NCI-H446 treated with DMSO at 0.1 percent for 48 hours (cell line): ENCODE results near the gene HECTD4.
"Not testable (repeated sequence)": the region's sequence is repeated elsewhere in the genome, so short reads cannot be mapped to it uniquely, and the experiment has no call there.

ENCODE experiments used
- DNase-seq: peaks from one replicate; lab custom pipeline; 2025; lab: John Stamatoyannopoulos, UW

The HECTD4 gene

DNA sequence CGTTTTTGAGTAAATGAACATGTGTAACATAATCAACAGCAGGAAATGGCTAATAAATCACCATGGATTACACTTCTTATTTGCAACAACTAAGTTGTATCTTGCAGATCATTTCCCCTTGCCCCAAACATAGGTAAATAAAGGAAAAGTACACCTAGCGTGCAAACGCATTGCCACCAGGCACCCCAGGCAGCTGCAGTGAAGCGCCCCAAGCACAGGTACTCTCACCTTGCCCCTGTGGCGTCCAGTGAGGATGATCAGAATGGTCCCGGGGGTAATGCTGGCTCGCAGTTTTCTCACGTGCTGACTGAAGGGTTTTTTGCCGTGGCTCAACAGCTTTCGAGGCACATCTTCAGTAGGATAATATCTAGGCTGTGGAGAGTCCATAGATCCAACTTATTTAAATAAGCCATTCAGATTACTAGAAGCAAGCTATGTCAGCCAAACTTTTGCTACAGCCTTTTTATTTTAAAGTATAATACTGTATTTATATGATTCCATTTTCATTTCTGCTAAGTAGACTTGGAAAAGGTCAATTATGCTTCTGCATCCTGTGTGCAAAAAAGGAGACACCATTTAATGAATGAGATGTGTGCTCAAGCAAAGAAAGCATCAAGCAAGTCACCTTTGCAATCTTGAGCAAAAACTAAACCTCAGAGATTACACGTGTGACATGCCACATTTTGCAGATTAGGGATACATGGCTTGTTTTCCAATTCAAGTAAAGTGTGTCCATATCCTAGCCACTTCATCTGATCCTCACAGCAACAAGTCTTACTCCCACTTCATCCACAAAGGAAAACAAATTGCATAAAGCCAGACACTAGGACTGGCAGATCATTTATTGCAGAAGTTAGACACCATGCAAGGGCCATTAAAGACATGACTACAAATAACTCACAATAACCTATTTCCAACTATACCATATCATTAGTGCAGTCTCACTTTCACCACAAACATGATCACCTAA is 24.6 kb upstream of the HECTD4 start:
- no peak for DNase-seq

- DNase-seq = no peak
Measured at GRCh38 chr12:112401903-112402498, 19.8 kb upstream of the HECTD4 start.

DNA sequence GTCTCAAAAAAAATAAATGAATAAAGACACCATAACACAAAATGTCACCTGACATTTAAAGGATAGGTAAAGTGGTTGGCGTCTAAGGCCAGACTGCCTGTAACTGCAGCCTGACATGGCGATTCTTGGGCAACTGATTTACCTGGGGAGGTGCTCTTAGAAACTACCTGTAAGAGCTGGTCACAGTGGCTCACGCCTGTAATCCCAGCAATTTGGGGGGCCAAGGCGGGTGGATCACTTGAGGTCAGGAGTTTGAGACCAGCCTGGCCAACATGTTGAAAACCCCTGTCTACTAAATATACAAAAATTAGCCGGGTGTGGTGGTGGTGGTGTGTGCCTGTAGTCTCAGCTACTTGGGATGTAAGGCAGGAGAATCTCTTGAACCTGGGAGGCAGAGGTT is 18.8 kb upstream of the HECTD4 start:
- no peak for DNase-seq

GRCh38 chr12:112393328-112393727 is 11.1 kb upstream of the HECTD4 start:
- DNase-seq = no peak

DNA sequence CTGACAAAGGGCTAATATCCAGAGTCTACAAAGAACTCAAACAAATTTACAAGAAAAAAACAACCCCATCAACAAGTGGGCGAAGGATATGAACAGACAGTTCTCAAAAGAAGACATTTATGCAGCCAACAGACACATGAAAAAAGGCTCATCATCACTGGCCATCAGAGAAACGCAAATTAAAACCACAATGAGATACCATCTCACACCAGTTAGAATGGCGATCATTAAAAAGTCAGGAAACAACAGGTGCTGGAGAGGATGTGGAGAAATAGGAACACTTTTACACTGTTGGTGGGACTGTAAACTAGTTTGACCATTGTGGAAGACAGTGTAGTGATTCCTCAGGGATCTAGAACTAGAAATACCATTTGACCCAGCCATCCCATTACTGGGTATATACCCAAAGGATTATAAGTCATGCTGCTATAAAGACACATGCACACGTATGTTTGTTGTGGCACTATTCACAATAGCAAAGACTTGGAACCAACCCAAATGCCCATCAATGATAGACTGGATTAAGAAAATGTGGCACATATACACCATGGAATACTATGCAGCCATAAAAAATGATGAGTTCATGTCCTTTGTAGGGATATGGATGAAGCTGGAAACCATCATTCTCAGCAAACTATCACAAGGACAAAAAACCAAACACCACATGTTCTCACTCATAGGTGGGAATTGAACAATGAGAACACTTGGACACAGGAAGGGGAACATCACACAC is 7.9 kb upstream of the HECTD4 start:
- not testable (repeated sequence) for DNase-seq

- no peak for DNase-seq
Measured at GRCh38 chr12:112389228-112389627, 7.0 kb upstream of the HECTD4 start.

GRCh38 chr12:112386726-112387125 is 4.5 kb upstream of the HECTD4 start:
- DNase-seq = no peak

- no peak for DNase-seq
Measured at GRCh38 chr12:112382866-112383265, 635 bp upstream of the HECTD4 start.

- no peak for DNase-seq
Measured at GRCh38 chr12:112381406-112381882, 787 bp downstream of the HECTD4 start.

DNA sequence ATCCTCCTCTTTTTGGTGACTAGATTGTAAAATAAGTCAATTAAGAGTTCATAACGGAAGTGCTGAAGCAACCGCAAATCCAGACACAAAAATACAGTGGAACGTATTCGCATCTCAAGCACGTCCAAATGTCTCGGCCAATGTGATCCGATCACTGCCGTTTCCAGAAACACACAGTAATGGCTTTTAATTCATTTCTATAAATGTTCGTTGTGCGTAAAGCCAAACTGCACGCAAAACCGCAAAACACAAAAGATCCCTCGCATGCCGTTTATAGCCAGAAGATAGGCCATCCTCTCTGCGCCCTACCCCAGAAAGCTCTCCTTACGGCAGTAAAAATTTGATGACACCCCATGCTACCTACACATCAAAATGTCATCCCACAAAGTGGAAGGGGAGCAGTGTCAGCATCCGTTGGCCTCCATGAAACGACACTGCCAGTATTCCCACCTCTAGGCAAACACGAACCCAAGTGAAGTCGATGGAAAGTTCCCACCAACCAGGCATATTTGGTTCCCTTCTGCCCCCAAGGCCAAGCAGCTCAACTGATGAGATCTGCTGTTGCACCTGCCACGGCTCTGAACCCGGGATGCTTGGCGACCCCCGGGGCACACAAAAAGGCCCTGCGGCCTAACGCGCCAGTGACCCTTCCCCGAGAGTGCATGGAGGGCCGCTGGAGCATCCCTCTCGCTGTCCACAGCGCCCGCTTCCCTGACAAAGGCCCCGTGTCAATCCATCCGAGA is 1.4 kb downstream of the HECTD4 start:
- no peak for DNase-seq

GRCh38 chr12:112375105-112375504 is 7.1 kb downstream of the HECTD4 start:
- DNase-seq = no peak

GRCh38 chr12:112374166-112374740 is 8.0 kb downstream of the HECTD4 start:
- DNase-seq = no peak

GRCh38 chr12:112370868-112371510 is 11.2 kb downstream of the HECTD4 start:
- DNase-seq = no peak

GRCh38 chr12:112370199-112370598 is 12.0 kb downstream of the HECTD4 start:
- DNase-seq = no peak

GRCh38 chr12:112368856-112369255 is 13.4 kb downstream of the HECTD4 start:
- no peak for DNase-seq

GRCh38 chr12:112367965-112368364 is 14.3 kb downstream of the HECTD4 start:
- DNase-seq = no peak

DNA sequence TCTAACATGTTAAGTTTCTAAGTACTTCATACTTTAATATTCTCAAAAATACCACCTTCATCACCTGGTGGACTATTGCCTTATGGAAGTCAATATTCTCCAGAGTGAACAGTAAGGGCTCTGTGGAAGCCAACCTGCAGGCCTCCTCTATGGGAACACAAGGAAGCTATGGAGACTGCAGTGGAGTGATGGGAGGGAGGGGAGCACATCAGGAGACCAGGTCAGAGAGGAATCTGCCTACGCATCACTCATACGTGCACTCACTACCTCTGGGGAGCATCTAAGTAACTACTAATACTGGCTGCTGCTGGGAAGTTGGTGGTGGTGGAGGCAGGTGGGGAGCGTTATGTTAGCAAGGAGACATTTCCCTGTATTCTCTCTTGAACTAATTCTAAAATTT is 19.9 kb downstream of the HECTD4 start:
- no peak for DNase-seq

DNA sequence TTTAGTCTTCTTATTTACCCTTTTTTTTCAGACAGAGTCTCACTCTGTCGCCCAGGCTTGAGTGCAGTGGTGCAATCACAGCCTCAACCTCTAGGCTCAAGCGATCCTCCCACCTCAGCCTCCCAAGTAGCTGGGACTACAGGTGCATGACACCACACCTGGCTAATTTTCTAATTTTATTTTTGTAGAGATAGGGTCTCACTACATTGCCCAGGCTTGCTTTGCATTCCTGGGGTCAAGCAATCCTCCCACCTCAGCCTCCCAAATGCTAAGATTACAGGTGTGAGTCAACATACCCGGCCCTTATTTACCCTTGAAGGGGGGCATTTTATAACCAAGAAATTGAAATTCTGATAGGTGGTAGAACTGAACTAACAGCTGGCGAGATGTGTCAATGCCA is 21.0 kb downstream of the HECTD4 start:
- no peak for DNase-seq

GRCh38 chr12:112359290-112359689 is 22.9 kb downstream of the HECTD4 start:
- DNase-seq = no peak

GRCh38 chr12:112357214-112357613 is 25.0 kb downstream of the HECTD4 start:
- no peak for DNase-seq

DNA sequence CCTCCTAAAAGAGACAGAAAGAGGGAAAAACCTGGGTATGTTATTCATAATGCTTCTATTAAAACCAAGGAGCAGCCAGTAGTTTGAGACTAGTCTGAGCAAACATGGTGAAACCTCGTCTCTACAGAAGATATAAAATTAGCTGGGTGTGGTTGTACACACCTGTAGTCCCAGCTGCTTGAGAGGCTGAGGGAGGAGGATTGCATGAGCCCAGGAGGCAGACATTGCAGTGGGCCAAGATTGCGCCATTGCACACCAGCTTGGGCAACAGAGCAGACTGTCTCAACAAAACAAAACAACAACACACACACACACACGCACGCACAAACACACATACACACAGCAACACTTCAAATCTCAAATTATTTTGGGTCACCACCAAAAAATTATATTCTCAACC is 27.8 kb downstream of the HECTD4 start:
- no peak for DNase-seq
